WTC11 (cell line): ENCODE data around the gene NOTUM. TPM values are rescaled to one million over a fixed set of nuclear protein-coding genes. Genes with fewer than 3 reads are reported as not detected.

ENCODE experiments used
- ATAC-seq: fragments of 200-7000 bp; cut with Tn5 transposase; 2 replicates; pipeline ENCODE4 v1.10.0; 2021; ENCODE audit warnings: mild to moderate bottlenecking, moderate library complexity
- CTCF ChIA-PET: fragments of 300-600 bp; sonication (Branson Sonifier 250); formaldehyde crosslinking; loops from one replicate; lab custom pipeline; 2021; ENCODE audit warnings: antibody characterized with exemption; lab: Charles Lee
- POLR2A ChIA-PET: fragments of 350-600 bp; sonication (Branson Sonifier 250); formaldehyde crosslinking; loops from one replicate; lab custom pipeline; 2021; ENCODE audit warnings: antibody characterized with exemption; lab: Charles Lee
- DNase-seq: peaks from one replicate; pipeline ENCODE4 v3.0.0; 2021; ENCODE audit warnings: low spot score
- H3K27ac Mint-ChIP-seq: 2 replicates; pipeline ENCODE4 v1.8.0; 2021; ENCODE audit warnings: mixed read lengths
- H3K27me3 Mint-ChIP-seq: 2 replicates; pipeline ENCODE4 v1.8.0; 2021; ENCODE audit warnings: low read depth, mild to moderate bottlenecking, moderate library complexity, mixed read lengths
- H3K36me3 Mint-ChIP-seq: 2 replicates; pipeline ENCODE4 v1.8.0; 2021; ENCODE audit warnings: mixed read lengths
- H3K4me1 Mint-ChIP-seq: 2 replicates; pipeline ENCODE4 v1.8.0; 2022; ENCODE audit warnings: mixed read lengths
- H3K4me3 Mint-ChIP-seq: 2 replicates; pipeline ENCODE4 v1.8.0; 2021; ENCODE audit warnings: mild to moderate bottlenecking, moderate library complexity, mixed read lengths
- H3K9me3 Mint-ChIP-seq: 2 replicates; pipeline ENCODE4 v1.8.0; 2021; ENCODE audit warnings: mixed read lengths
- ATF1 ChIP-seq: sonication (generic); formaldehyde crosslinking; IDR thresholded peaks from 2 replicates; pipeline ENCODE4 v1.8.1; 2023; ENCODE audit warnings: mild to moderate bottlenecking, moderate library complexity, missing genetic modification reagents
- CREM ChIP-seq: sonication (generic); formaldehyde crosslinking; IDR thresholded peaks from 2 replicates; pipeline ENCODE4 v1.8.1; 2022; ENCODE audit warnings: mild to moderate bottlenecking, missing genetic modification reagents, moderate library complexity
- ETV6 ChIP-seq: sonication (generic); formaldehyde crosslinking; IDR thresholded peaks from 2 replicates; pipeline ENCODE4 v1.8.1; 2022; ENCODE audit warnings: mild to moderate bottlenecking, missing genetic modification reagents
- FOXJ3 ChIP-seq: sonication (generic); formaldehyde crosslinking; IDR thresholded peaks from 2 replicates; pipeline ENCODE4 v1.9.0; 2021; ENCODE audit warnings: missing genetic modification reagents, mild to moderate bottlenecking, borderline replicate concordance
- GABPB1 ChIP-seq: sonication (generic); formaldehyde crosslinking; IDR thresholded peaks from 2 replicates; pipeline ENCODE4 v1.8.1; 2023; ENCODE audit warnings: mild to moderate bottlenecking, missing genetic modification reagents
- JAZF1 ChIP-seq: fragments of 250-450 bp; sonication (Bioruptor Pico); IDR thresholded peaks from 2 replicates; pipeline ENCODE4 v1.9.0; 2021; ENCODE audit warnings: moderate library complexity, mild to moderate bottlenecking, inconsistent platforms
- JUN ChIP-seq: sonication (generic); formaldehyde crosslinking; IDR thresholded peaks from 2 replicates; pipeline ENCODE4 v1.8.0; 2023; ENCODE audit warnings: mild to moderate bottlenecking, missing genetic modification reagents
- MXD4 ChIP-seq: fragments of 250-450 bp; sonication (Bioruptor Pico); IDR thresholded peaks from 2 replicates; pipeline ENCODE4 v1.8.0; 2021; ENCODE audit warnings: mild to moderate bottlenecking, moderate library complexity, borderline replicate concordance
- NFATC4 ChIP-seq: fragments of 250-450 bp; sonication (Bioruptor Pico); IDR thresholded peaks from 2 replicates; pipeline ENCODE4 v1.9.0; 2021; ENCODE audit warnings: mild to moderate bottlenecking
- NR1H2 ChIP-seq: sonication (generic); formaldehyde crosslinking; IDR thresholded peaks from 2 replicates; pipeline ENCODE4 v1.9.0; 2021; ENCODE audit warnings: mild to moderate bottlenecking, moderate library complexity, missing genetic modification reagents
- SMAD3 ChIP-seq: sonication (generic); formaldehyde crosslinking; IDR thresholded peaks from 2 replicates; pipeline ENCODE4 v1.8.0; 2022; ENCODE audit warnings: missing genetic modification reagents, mild to moderate bottlenecking, borderline replicate concordance
- TEAD4 ChIP-seq: sonication (generic); formaldehyde crosslinking; IDR thresholded peaks from 2 replicates; pipeline ENCODE4 v1.8.0; 2022; ENCODE audit warnings: mild to moderate bottlenecking, missing genetic modification reagents
- ZNF219 ChIP-seq: sonication (generic); formaldehyde crosslinking; IDR thresholded peaks from 2 replicates; pipeline ENCODE4 v1.8.0; 2023; ENCODE audit warnings: missing genetic modification reagents, mild to moderate bottlenecking, borderline replicate concordance
- ZNF232 ChIP-seq: sonication (generic); formaldehyde crosslinking; IDR thresholded peaks from 2 replicates; pipeline ENCODE4 v1.8.0; 2022; ENCODE audit warnings: mild to moderate bottlenecking, missing genetic modification reagents
- ZNF396 ChIP-seq: fragments of 250-450 bp; sonication (Bioruptor Pico); IDR thresholded peaks from 2 replicates; pipeline ENCODE4 v1.8.0; 2021; ENCODE audit warnings: mild to moderate bottlenecking, moderate library complexity, borderline replicate concordance
- ZNF671 ChIP-seq: fragments of 250-450 bp; sonication (Bioruptor Pico); IDR thresholded peaks from 2 replicates; pipeline ENCODE4 v1.8.0; 2021; ENCODE audit warnings: mild to moderate bottlenecking
- total RNA-seq: library from RNA; stranded (reverse); gene quantifications from 3 replicates; pipeline ENCODE4 v1.2.3, GENCODE V29; 2021
- TF ChIP-seq, protein P1 (sequence below): sonication (generic); formaldehyde crosslinking; IDR thresholded peaks from 2 replicates; pipeline ENCODE4 v1.8.1; 2023; ENCODE audit warnings: mild to moderate bottlenecking, missing genetic modification reagents
- TF ChIP-seq, protein P2 (sequence below): sonication (generic); formaldehyde crosslinking; IDR thresholded peaks from 2 replicates; pipeline ENCODE4 v1.8.1; 2023; ENCODE audit warnings: mild to moderate bottlenecking, missing genetic modification reagents
- TF ChIP-seq, protein P3 (sequence below): sonication (generic); formaldehyde crosslinking; IDR thresholded peaks from 2 replicates; pipeline ENCODE4 v1.8.0; 2022; ENCODE audit warnings: mild to moderate bottlenecking, missing genetic modification reagents
- TF ChIP-seq, protein P4 (sequence below): sonication (generic); formaldehyde crosslinking; IDR thresholded peaks from 2 replicates; pipeline ENCODE4 v1.8.1; 2023; ENCODE audit warnings: mild to moderate bottlenecking, missing genetic modification reagents, moderate library complexity

The NOTUM gene
- total RNA-seq, 1 experiment from 2014 or later = 1.7 TPM

DNA sequence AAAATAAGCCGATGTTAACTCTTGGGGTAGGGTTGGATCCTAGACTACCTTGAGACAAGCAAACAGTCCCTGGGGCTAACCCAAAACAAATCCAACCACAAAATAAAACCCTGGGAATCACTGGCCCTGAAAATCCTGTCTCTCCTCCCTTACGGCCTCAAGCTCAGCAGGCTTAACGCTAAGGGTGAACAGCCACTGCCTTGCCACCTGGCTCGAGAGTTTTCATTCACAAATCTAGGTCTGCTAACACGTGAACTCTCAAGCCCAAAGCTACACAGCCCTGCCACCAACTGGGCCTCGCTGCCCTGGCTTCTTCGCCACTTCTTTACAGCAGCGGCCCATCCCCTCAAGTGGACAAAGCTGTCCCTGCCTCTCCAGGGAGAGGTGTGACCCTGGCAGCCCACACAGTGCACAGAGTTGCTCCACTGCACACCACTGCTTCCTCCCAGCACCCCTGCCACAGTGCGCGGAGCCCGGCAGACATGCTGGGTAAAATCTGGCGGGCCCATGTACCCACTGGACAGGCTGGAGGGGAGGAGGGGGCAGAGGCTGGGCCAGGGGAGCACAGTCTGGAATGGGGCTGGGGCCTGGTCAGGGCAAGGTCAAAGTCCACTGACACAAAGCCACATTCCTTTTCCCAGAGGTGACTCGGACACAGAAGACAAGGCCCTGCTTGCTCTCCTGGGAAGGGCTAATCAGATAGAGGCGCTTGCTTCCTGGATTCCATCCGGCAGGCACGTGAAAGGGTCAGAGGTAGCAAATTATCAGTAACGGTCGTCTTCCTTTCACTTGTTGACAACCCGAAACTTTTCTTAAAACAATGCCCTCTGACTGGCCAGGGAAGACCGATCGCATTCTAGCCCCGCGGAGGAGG lies 50.8 kb downstream of the NOTUM start:
- Mint-ChIP-seq H3K4me3 (peak overlapping the region; percentile 80), H3K4me1 (peaks cover 3% of the 10 kb centered on the region; the same call in 1 of the 2 replicates), H3K27ac (no peak overlapping the region), H3K9me3 (no peaks in the 10 kb centered on the region), H3K36me3 (peaks cover 14% of the 10 kb centered on the region), H3K27me3 (no peaks in the 10 kb centered on the region)
- CTCF ChIA-PET = interaction anchor here (1.6 to 3.4 kb wide), 4 partner anchors 13 to 120 kb away, joined by 4 to 15 read pairs (median 4); partner anchors contain the start of gene MAFG
- TF ChIP-seq, protein P1, sequence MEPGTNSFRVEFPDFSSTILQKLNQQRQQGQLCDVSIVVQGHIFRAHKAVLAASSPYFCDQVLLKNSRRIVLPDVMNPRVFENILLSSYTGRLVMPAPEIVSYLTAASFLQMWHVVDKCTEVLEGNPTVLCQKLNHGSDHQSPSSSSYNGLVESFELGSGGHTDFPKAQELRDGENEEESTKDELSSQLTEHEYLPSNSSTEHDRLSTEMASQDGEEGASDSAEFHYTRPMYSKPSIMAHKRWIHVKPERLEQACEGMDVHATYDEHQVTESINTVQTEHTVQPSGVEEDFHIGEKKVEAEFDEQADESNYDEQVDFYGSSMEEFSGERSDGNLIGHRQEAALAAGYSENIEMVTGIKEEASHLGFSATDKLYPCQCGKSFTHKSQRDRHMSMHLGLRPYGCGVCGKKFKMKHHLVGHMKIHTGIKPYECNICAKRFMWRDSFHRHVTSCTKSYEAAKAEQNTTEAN (CRISPR knock-in tag) = no peak
- TF ChIP-seq MXD4 (CRISPR knock-in tag) (no peak), NFATC4 (no peak), GABPB1 (peak; percentile 64), JAZF1 (CRISPR knock-in tag) (no peak), CREM (CRISPR knock-in tag) (no peak), FOXJ3 (CRISPR knock-in tag) (no peak), ATF1 (CRISPR knock-in tag) (no peak), JUN (CRISPR knock-in tag) (no peak), SMAD3 (no peak), NR1H2 (no peak)
- TF ChIP-seq, protein P2, sequence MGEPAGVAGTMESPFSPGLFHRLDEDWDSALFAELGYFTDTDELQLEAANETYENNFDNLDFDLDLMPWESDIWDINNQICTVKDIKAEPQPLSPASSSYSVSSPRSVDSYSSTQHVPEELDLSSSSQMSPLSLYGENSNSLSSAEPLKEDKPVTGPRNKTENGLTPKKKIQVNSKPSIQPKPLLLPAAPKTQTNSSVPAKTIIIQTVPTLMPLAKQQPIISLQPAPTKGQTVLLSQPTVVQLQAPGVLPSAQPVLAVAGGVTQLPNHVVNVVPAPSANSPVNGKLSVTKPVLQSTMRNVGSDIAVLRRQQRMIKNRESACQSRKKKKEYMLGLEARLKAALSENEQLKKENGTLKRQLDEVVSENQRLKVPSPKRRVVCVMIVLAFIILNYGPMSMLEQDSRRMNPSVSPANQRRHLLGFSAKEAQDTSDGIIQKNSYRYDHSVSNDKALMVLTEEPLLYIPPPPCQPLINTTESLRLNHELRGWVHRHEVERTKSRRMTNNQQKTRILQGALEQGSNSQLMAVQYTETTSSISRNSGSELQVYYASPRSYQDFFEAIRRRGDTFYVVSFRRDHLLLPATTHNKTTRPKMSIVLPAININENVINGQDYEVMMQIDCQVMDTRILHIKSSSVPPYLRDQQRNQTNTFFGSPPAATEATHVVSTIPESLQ (CRISPR knock-in tag) = no peak
- TF ChIP-seq, protein P3, sequence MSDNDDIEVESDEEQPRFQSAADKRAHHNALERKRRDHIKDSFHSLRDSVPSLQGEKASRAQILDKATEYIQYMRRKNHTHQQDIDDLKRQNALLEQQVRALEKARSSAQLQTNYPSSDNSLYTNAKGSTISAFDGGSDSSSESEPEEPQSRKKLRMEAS (CRISPR knock-in tag) = 0 out of 2 replicates have a peak, but pooled peaks have one; percentile 26
- POLR2A ChIA-PET = interaction anchor here (1.0 kb wide), 1 partner anchor 68 kb away, joined by 3 read pairs; no protein-coding TSS in a partner anchor
- DNase-seq (no peak), ATAC-seq (no peak)

DNA sequence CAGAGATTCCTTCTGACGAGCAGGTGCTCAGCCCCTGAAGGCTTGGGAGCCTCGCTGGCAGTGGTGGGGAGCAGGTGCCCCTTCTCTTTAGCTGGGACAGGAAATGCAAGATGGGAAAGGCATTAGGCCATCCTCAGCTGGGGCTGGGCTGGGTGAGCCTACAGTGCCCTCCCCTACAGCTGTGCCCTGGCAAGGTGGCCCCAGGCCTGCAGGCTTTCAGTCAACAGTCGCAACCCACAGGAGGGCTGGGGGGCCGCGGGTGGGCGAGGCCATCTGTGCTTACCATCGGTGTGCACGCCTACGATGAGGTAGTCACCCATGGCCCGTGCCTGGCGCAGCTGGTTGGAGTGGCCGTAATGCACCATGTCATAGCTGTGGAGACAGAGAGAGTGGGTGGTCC lies 51.8 kb downstream of the NOTUM start:
- H3K4me1 Mint-ChIP-seq = peaks cover 3% of the 10 kb centered on the region; the same call in 1 of the 2 replicates
- H3K4me3 Mint-ChIP-seq = no peak overlapping the region
- ChIA-PET CTCF (interaction anchor here (1.6 to 3.4 kb wide), 3 partner anchors 14 to 110 kb away, joined by 4 to 15 read pairs (median 4); partner anchors contain the start of gene MAFG), POLR2A (no interaction called here)
- ATAC-seq (no peak), DNase-seq (no peak)
- H3K27ac Mint-ChIP-seq = no peak overlapping the region
- H3K27me3 Mint-ChIP-seq = no peaks in the 10 kb centered on the region
- H3K36me3 Mint-ChIP-seq = peaks cover 11% of the 10 kb centered on the region
- no peaks in the 10 kb centered on the region for H3K9me3 Mint-ChIP-seq
- TF ChIP-seq ZNF232 (CRISPR knock-in tag) (no peak), ZNF396 (CRISPR knock-in tag) (no peak), ZNF219 (CRISPR knock-in tag) (no peak), ETV6 (no peak), TEAD4 (CRISPR knock-in tag) (no peak), ZNF671 (CRISPR knock-in tag) (no peak)
- TF ChIP-seq, protein P4, sequence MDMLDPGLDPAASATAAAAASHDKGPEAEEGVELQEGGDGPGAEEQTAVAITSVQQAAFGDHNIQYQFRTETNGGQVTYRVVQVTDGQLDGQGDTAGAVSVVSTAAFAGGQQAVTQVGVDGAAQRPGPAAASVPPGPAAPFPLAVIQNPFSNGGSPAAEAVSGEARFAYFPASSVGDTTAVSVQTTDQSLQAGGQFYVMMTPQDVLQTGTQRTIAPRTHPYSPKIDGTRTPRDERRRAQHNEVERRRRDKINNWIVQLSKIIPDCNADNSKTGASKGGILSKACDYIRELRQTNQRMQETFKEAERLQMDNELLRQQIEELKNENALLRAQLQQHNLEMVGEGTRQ (CRISPR knock-in tag) = no peak
- TF ChIP-seq, all 79 proteins: peak for 0
